GM12878 (cell line): Measurements from ENCODE around the gene PHF23. TPM values are rescaled to one million over a fixed set of nuclear protein-coding genes. Genes with fewer than 3 reads are reported as not detected.

Source experiments
- ATAC-seq: fragments of 200-7000 bp; cut with Tn5 transposase; 3 replicates; pipeline ENCODE4 v1.9.1; 2020; ENCODE audit warnings: mild to moderate bottlenecking, moderate library complexity
- BruUV-seq: library from RNA; stranded (reverse); fragments of 400-500 nt; replicated peaks from 2 replicates; lab custom pipeline; 2021; lab: Mats Ljungman, UMichigan
- CTCF ChIA-PET: fragments of 300-600 bp; sonication (Branson Sonifier 250); formaldehyde crosslinking; extraction: SDS; loops from one replicate; lab custom pipeline; 2021; ENCODE audit warnings: inconsistent platforms; lab: Yijun Ruan, JAX
- POLR2A ChIA-PET: fragments of 350-600 bp; formaldehyde crosslinking; extraction: SDS; loops from one replicate; lab custom pipeline; 2021; ENCODE audit warnings: inconsistent platforms; lab: Charles Lee
- RAD21 ChIA-PET: fragments of 300-600 bp; sonication (Branson Sonifier 250); formaldehyde crosslinking; loops from one replicate; lab custom pipeline; 2023; ENCODE audit warnings: antibody characterized with exemption; ENCODE audit not compliant: unreplicated experiment; lab: Charles Lee
- SMC1A ChIA-PET: fragments of 300-600 bp; sonication (Branson Sonifier 250); formaldehyde crosslinking; loops from one replicate; lab custom pipeline; 2023; ENCODE audit not compliant: unreplicated experiment, uncharacterized antibody; lab: Charles Lee
- DNase-seq: peaks from one replicate; pipeline ENCODE4 v3.0.0-alpha.2; 2011; ENCODE audit warnings: low read depth, low spot score
- FAIRE-seq: peaks from 3 replicates; lab custom pipeline; 2011; peaks lifted over from hg19 to GRCh38; lab: Jason Lieb, UNC
- H2AFZ ChIP-seq: 2 replicates; pipeline ENCODE4 v1.6.0; 2011; ENCODE audit warnings: low read depth, low read length, control low read depth; ENCODE audit not compliant: control insufficient read depth
- H3K27ac ChIP-seq: 2 replicates; pipeline ENCODE4 v1.5.1; 2011; ENCODE audit warnings: control low read depth; ENCODE audit not compliant: control insufficient read depth, insufficient read depth
- H3K27me3 ChIP-seq, 2 experiments: replicated peaks in 1 of 2; 2 replicates each; pipeline versions ENCODE4 v1.6.0 to v1.6.1; 2011; ENCODE audit warnings: low read length in 1 of 2; ENCODE audit not compliant: control insufficient read depth in 2 of 2, insufficient read depth in 2 of 2
- H3K36me3 ChIP-seq, 2 experiments: 2 replicates each; pipeline ENCODE4 v1.5.1; 2011; ENCODE audit warnings: low read length in 1 of 2; ENCODE audit not compliant: control insufficient read depth in 2 of 2, insufficient read depth in 2 of 2
- H3K4me1 ChIP-seq: 2 replicates; pipeline ENCODE4 v1.6.1; 2011; ENCODE audit warnings: mild to moderate bottlenecking, low read length, moderate library complexity, mixed read lengths; ENCODE audit not compliant: control insufficient read depth, insufficient read depth
- H3K4me2 ChIP-seq: 2 replicates; pipeline ENCODE4 v1.6.0; 2011; ENCODE audit warnings: control low read depth; ENCODE audit not compliant: control insufficient read depth, insufficient read depth
- H3K4me3 ChIP-seq: fragments of 200-600 bp; sonication (generic); 2 replicates; pipeline ENCODE4 v1.5.1; 2016
- H3K79me2 ChIP-seq: 2 replicates; pipeline ENCODE4 v1.6.0; 2011; ENCODE audit warnings: low read length; ENCODE audit not compliant: control insufficient read depth, insufficient read depth
- H3K9ac ChIP-seq: 2 replicates; pipeline ENCODE4 v1.8.0; 2011; ENCODE audit warnings: low read length, control low read depth, mixed read lengths; ENCODE audit not compliant: control insufficient read depth, insufficient read depth
- H3K9me3 ChIP-seq: replicated peaks from 3 replicates; pipeline ENCODE4 v1.5.1; 2011; ENCODE audit warnings: mild to moderate bottlenecking, low read length; ENCODE audit not compliant: control insufficient read depth, insufficient read depth
- H4K20me1 ChIP-seq: 2 replicates; pipeline ENCODE4 v1.6.0; 2011; ENCODE audit not compliant: control insufficient read depth, insufficient read depth
- EGR1 ChIP-seq, 2 experiments: IDR thresholded peaks; 1 replicate in 1 of 2; 2 replicates in 1 of 2; pipeline ENCODE4 v1.6.1; 2011 to 2012; ENCODE audit warnings: low read depth in 2 of 2, low read length in 2 of 2, borderline replicate concordance in 1 of 2, mild to moderate bottlenecking in 1 of 2, moderate library complexity in 1 of 2
- GABPA ChIP-seq: IDR thresholded peaks from 2 replicates; pipeline ENCODE4 v1.6.1; 2014; ENCODE audit warnings: antibody characterized with exemption, low read depth, mild to moderate bottlenecking, inconsistent platforms
- IKZF2 ChIP-seq, 2 experiments: fragments of 450-650 bp; IDR thresholded peaks; 2 replicates each; pipeline ENCODE4 v1.6.1; 2017; ENCODE audit warnings: mild to moderate bottlenecking in 2 of 2, moderate library complexity in 2 of 2
- JUNB ChIP-seq: IDR thresholded peaks from 2 replicates; pipeline ENCODE4 v1.6.1; 2016; ENCODE audit warnings: antibody characterized with exemption, mild to moderate bottlenecking
- MLLT1 ChIP-seq: fragments of 450-650 bp; IDR thresholded peaks from 2 replicates; pipeline ENCODE4 v1.6.1; 2016; ENCODE audit warnings: mild to moderate bottlenecking
- MYB ChIP-seq: fragments of 150-350 bp; IDR thresholded peaks from 2 replicates; pipeline ENCODE4 v1.6.1; 2014; ENCODE audit warnings: mild to moderate bottlenecking, low read depth, low read length, borderline replicate concordance
- NFYA ChIP-seq: IDR thresholded peaks from 2 replicates; pipeline ENCODE4 v1.6.1; 2011; ENCODE audit warnings: low read depth, mild to moderate bottlenecking, low read length, improper control_type of control experiment, borderline replicate concordance
- PAX8 ChIP-seq: fragments of 450-650 bp; IDR thresholded peaks from 2 replicates; pipeline ENCODE4 v1.6.1; 2017; ENCODE audit warnings: mild to moderate bottlenecking, moderate library complexity
- USF2 ChIP-seq: IDR thresholded peaks from 2 replicates; pipeline ENCODE4 v1.6.1; 2011; ENCODE audit warnings: low read depth, low read length, improper control_type of control experiment, borderline replicate concordance
- WGBS: methylation state at CpG from one replicate; pipeline ENCODE4 v1.1.6; 2016; ENCODE audit warnings: low lambda C conversion rate; ENCODE audit not compliant: insufficient replicate concordance, insufficient coverage; ENCODE audit errors: missing lambda C conversion rate; 5-methylcytosine and 5-hydroxymethylcytosine counted together
- in situ Hi-C: fragments of 300-500 bp; cut with MboI; formaldehyde crosslinking; loops from 9 replicates; pipeline ENCODE4 v1.14.3; 2018; ENCODE audit warnings: mixed read lengths
- intact Hi-C: fragments of 100-400 bp; cut with micrococcal nuclease; formaldehyde crosslinking; loops from one replicate; pipeline ENCODE4 v1.14.2; 2022; ENCODE audit not compliant: unreplicated experiment
- polyA plus RNA-seq, 11 experiments: library from polyadenylated mRNA; depleted of rRNA in 4 of 11; unstranded in 6 of 11; stranded (reverse) in 5 of 11; fragments of >200 nt; fragmentation: Nextera tagmentation in 4 of 11; fragmentation: Illumina TruSeq in 1 of 11; extraction: Ambion mirVana in 4 of 11; extraction: Trizol in 1 of 11; gene quantifications; 1 replicate in 1 of 11; 2 replicates in 10 of 11; pipeline versions ENCODE4 v1.2.1 to v1.2.3, GENCODE V29; 2011 to 2016; ENCODE audit warnings: inconsistent platforms in 2 of 11, missing spikeins in 2 of 11, low read depth in 1 of 11
- total RNA-seq, 4 experiments: library from RNA; depleted of rRNA in 3 of 4; stranded (reverse); fragments of >200 nt in 3 of 4; fragmentation: Illumina TruSeq in 1 of 4; extraction: Trizol in 1 of 4; gene quantifications; 2 replicates each; pipeline versions ENCODE4 v1.2.1 to v1.2.3, GENCODE V29; 2013 to 2021

Gene PHF23
- total and polyA plus RNA-seq, 10 of the 15 experiments (the other 5 are each of a cell fraction or from before 2014, with no cell fraction given): 8.2 to 84.8 (median 32.6) TPM

- no TSS peak for BruUV-seq
- in situ Hi-C loops (no loop called here), intact Hi-C loops (no loop called here)
- Histone ChIP-seq H3K9ac (peak overlapping the region; percentile 95), H2AFZ (peak overlapping the region; percentile 74), H3K27ac (peak overlapping the region; percentile 86), H3K36me3 (peaks cover 12 to 21% of the 10 kb centered on the region in 2 experiments), H3K4me3 (peak overlapping the region; percentile 84), H3K4me1 (peaks cover 20% of the 10 kb centered on the region), H3K9me3 (no peaks in the 10 kb centered on the region), H3K79me2 (peaks cover 52% of the 10 kb centered on the region), H3K4me2 (peak overlapping the region; percentile 91), H4K20me1 (no peaks in the 10 kb centered on the region), H3K27me3 (no peaks in the 10 kb centered on the region)
- ChIA-PET POLR2A (interaction anchor here (1.0 to 5.1 kb wide), 6 partner anchors 8 to 18 kb away, joined by 3 to 60 read pairs (median 7); partner anchors contain the start of genes ACADVL, DLG4 and GABARAP), RAD21 (interaction anchor here (2.3 kb wide), 1 partner anchor 13 kb away, joined by 10 read pairs; no protein-coding TSS in a partner anchor), CTCF (interaction anchor here (1.5 to 6.6 kb wide), 3 partner anchors 9 to 62 kb away, joined by 3 to 50 read pairs (median 4); partner anchors contain the start of genes ACADVL, DLG4 and GABARAP), SMC1A (interaction anchor here (1.0 to 2.1 kb wide), 3 partner anchors 9 to 16 kb away, joined by 3 to 13 read pairs (median 4); partner anchors contain the start of genes ACADVL, DLG4 and GABARAP)
- TF ChIP-seq IKZF2 (IDR thresholded peaks at IDR 0.05) (0 out of 4 replicates have a peak, but pooled peaks of 1 of the 2 experiments have one; percentile 21), PAX8 (no peak)
- no peak for FAIRE-seq
- peak; percentile 22; the same call in 2 of the 3 replicates for ATAC-seq
- no peak for DNase-seq
- WGBS: under 1% methylated on average over 9 of the region's 9 CpGs
These were observed 5.6 kb downstream of the PHF23 start for GRCh38 chr17:7233701-7234082.

GRCh38 chr17:7232114-7232513 lies 7.1 kb downstream of the PHF23 start:
- ChIA-PET RAD21 (interaction anchor here (1.1 kb wide), 1 partner anchor 13 kb away, joined by 3 read pairs; no protein-coding TSS in a partner anchor), SMC1A (interaction anchor here (0.6 kb wide), 1 partner anchor 283 kb away, joined by 3 read pairs; no protein-coding TSS in a partner anchor), POLR2A (interaction anchor here (0.6 to 5.1 kb wide), 2 partner anchors 10 to 11 kb away, joined by 4 to 60 read pairs; partner anchors contain the start of genes ACADVL and DLG4), CTCF (interaction anchor here (0.7 to 6.6 kb wide), 3 partner anchors 10 to 961 kb away, joined by 3 to 50 read pairs (median 3); partner anchors contain the start of genes ACADVL, DLG4 and GABARAP)
- TSS peak; percentile 41 for BruUV-seq
- DNase-seq (no peak), FAIRE-seq (no peak), ATAC-seq (no peak)
- Histone ChIP-seq H3K79me2 (peaks cover 38% of the 10 kb centered on the region), H3K4me2 (peak overlapping the region; percentile 91), H2AFZ (no peak overlapping the region), H3K9ac (no peak overlapping the region), H3K36me3 (peaks cover 16 to 26% of the 10 kb centered on the region in 2 experiments), H3K4me1 (peaks cover 20% of the 10 kb centered on the region), H3K4me3 (peak overlapping the region; percentile 55; the same call in 1 of the 2 replicates), H3K27me3 (no peaks in the 10 kb centered on the region), H3K9me3 (no peaks in the 10 kb centered on the region), H3K27ac (no peak overlapping the region), H4K20me1 (no peaks in the 10 kb centered on the region)
- 78% methylated on average over 5 of the region's 5 CpGs for WGBS
- in situ Hi-C loops (no loop called here), intact Hi-C loops (no loop called here)
- TF ChIP-seq NFYA (no peak), MYB (no peak), JUNB (no peak), EGR1 (IDR thresholded peaks at IDR 0.05; ENCODE audit: borderline replicate concordance in 1 of 2, low read depth in 2 of 2, low read length in 2 of 2) (no peak), USF2 (no peak), MLLT1 (0 out of 2 replicates have a peak, but pooled peaks have one; percentile 12), GABPA (no peak)
